ENCODE measurements around the gene PAK5.

Gene PAK5

GRCh38 chr20:9571783-9572182, 267.1 kb downstream of the PAK5 start:
- Histone ChIP-seq H3K36me3 (ENCODE audit: control insufficient read depth, insufficient read depth, low read length) (no peaks in the 10 kb centered on the region), H3K9me3 (ENCODE audit: control insufficient read depth, low read length) (no peaks in the 10 kb centered on the region), H3K27me3 (ENCODE audit: control insufficient read depth, insufficient read depth, low read length) (no peaks in the 10 kb centered on the region), H3K9ac (no peak overlapping the region), H3K27ac (no peak overlapping the region), H2AFZ (no peak overlapping the region), H3K4me1 (no peaks in the 10 kb centered on the region), H3K4me2 (ENCODE audit: low read length) (no peak overlapping the region), H3K4me3 (ENCODE audit: low read depth, low read length) (no peak overlapping the region), H3K79me2 (no peaks in the 10 kb centered on the region)
- TF ChIP-seq, protein P1, sequence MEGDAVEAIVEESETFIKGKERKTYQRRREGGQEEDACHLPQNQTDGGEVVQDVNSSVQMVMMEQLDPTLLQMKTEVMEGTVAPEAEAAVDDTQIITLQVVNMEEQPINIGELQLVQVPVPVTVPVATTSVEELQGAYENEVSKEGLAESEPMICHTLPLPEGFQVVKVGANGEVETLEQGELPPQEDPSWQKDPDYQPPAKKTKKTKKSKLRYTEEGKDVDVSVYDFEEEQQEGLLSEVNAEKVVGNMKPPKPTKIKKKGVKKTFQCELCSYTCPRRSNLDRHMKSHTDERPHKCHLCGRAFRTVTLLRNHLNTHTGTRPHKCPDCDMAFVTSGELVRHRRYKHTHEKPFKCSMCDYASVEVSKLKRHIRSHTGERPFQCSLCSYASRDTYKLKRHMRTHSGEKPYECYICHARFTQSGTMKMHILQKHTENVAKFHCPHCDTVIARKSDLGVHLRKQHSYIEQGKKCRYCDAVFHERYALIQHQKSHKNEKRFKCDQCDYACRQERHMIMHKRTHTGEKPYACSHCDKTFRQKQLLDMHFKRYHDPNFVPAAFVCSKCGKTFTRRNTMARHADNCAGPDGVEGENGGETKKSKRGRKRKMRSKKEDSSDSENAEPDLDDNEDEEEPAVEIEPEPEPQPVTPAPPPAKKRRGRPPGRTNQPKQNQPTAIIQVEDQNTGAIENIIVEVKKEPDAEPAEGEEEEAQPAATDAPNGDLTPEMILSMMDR (IDR thresholded peaks at IDR 0.05) = no peak

DNA sequence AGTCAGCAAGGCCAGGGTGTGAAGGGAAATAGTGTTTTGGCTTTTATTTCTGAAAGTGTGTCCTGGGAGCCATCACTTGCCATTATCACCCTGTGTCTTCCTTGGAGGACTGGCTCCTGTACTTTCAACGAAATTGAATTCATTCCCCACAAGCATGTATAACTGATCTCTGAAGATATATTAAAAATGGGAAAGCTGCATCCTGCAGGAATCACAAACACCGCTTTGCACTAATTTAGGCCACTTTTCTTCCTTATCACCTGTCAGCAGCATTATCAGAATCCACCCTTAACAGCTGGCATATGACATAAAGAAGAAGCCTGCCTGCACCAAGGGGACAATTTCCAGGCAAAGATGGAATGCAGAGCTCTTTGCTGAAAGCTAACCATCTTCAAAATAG, 268.3 kb downstream of the PAK5 start:
- H3K9me3 ChIP-seq (ENCODE audit: control insufficient read depth, low read length) = no peaks in the 10 kb centered on the region
- no peak overlapping the region for H3K4me3 ChIP-seq (ENCODE audit: low read depth, low read length)
- TF ChIP-seq, protein P1 (IDR thresholded peaks at IDR 0.05) = no peak
- H3K27me3 ChIP-seq (ENCODE audit: control insufficient read depth, insufficient read depth, low read length) = no peaks in the 10 kb centered on the region
- H3K4me1 ChIP-seq = no peaks in the 10 kb centered on the region
- no peaks in the 10 kb centered on the region for H3K36me3 ChIP-seq (ENCODE audit: control insufficient read depth, insufficient read depth, low read length)
- H3K9ac ChIP-seq = no peak overlapping the region
- H3K27ac ChIP-seq = no peak overlapping the region
- no peaks in the 10 kb centered on the region for H3K79me2 ChIP-seq
- no peak overlapping the region for H2AFZ ChIP-seq
- H3K4me2 ChIP-seq (ENCODE audit: low read length) = no peak overlapping the region

DNA sequence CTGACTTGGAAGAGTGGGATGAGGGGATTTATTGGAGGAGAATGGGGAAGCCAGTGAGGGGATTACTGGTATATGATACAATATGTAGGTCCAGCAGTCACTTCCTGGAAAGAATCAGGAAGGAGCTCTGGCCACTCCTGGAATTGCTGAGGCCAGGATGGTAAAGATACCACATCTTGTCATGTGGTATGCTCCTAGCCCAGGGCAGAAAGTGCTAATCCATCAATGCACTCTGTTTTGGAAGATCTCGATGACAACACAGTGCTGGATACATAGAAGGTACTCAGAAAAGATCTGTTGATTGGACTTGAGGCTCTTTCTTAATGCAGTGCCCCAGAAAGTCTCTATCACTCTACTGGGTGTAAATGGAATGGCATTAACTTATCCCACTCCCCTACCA, 271.9 kb downstream of the PAK5 start:
- Histone ChIP-seq H3K4me2 (ENCODE audit: low read length) (no peak overlapping the region), H3K4me3 (ENCODE audit: low read depth, low read length) (no peak overlapping the region), H3K9ac (no peak overlapping the region), H3K36me3 (ENCODE audit: control insufficient read depth, insufficient read depth, low read length) (no peaks in the 10 kb centered on the region), H3K4me1 (no peaks in the 10 kb centered on the region), H3K27ac (no peak overlapping the region), H3K27me3 (ENCODE audit: control insufficient read depth, insufficient read depth, low read length) (no peaks in the 10 kb centered on the region), H3K9me3 (ENCODE audit: control insufficient read depth, low read length) (no peaks in the 10 kb centered on the region), H2AFZ (no peak overlapping the region), H3K79me2 (no peaks in the 10 kb centered on the region)
- TF ChIP-seq, protein P1 (IDR thresholded peaks at IDR 0.05) = no peak

DNA sequence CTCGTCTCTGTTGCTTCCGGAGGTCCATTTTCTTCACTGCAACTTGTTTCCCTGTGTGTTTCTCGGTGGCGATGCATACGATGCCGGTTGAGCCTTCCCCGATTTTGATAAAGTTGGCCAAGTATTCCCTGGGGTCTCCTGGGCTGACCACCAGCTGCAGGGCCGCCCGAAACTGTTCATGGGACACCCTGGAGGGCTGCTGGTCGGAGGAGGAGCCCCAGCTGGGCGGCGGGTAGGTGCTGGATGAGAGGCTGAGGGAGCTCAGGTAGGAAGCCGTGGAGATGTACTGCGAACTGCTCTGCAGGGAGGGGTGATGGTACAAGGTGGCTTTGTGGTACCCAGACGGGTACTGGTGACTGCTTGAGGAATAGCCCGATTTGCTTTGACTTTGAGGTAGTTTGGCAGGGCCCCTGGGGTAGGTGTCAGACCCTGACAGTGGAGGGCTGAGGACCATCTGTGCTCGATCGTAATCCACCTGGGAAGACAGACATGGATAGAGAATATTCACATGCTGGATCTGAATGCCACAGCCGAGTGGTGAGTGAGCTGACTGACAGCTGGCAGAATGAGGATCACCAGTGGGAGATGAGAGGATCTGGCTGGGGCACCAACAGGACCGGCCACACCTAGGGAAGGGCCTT, 272.8 kb downstream of the PAK5 start:
- Histone ChIP-seq H3K9me3 (ENCODE audit: control insufficient read depth, low read length) (no peaks in the 10 kb centered on the region), H3K4me3 (ENCODE audit: low read depth, low read length) (no peak overlapping the region), H3K9ac (no peak overlapping the region), H3K36me3 (ENCODE audit: control insufficient read depth, insufficient read depth, low read length) (no peaks in the 10 kb centered on the region), H3K4me1 (no peaks in the 10 kb centered on the region), H3K4me2 (ENCODE audit: low read length) (no peak overlapping the region), H3K79me2 (no peaks in the 10 kb centered on the region), H3K27me3 (ENCODE audit: control insufficient read depth, insufficient read depth, low read length) (no peaks in the 10 kb centered on the region), H3K27ac (no peak overlapping the region), H2AFZ (no peak overlapping the region)
- TF ChIP-seq, protein P1 (IDR thresholded peaks at IDR 0.05) = no peak

GRCh38 chr20:9557411-9557810, 281.5 kb downstream of the PAK5 start:
- Histone ChIP-seq H3K4me2 (ENCODE audit: low read length) (no peak overlapping the region), H3K4me3 (ENCODE audit: low read depth, low read length) (no peak overlapping the region), H3K27me3 (ENCODE audit: control insufficient read depth, insufficient read depth, low read length) (no peaks in the 10 kb centered on the region), H3K36me3 (ENCODE audit: control insufficient read depth, insufficient read depth, low read length) (no peaks in the 10 kb centered on the region), H2AFZ (no peak overlapping the region), H3K9me3 (ENCODE audit: control insufficient read depth, low read length) (no peaks in the 10 kb centered on the region), H3K79me2 (no peaks in the 10 kb centered on the region), H3K27ac (no peak overlapping the region), H3K4me1 (no peaks in the 10 kb centered on the region), H3K9ac (no peak overlapping the region)
- TF ChIP-seq, protein P1 (IDR thresholded peaks at IDR 0.05) = no peak
